K562 (cell line): ENCODE data around the gene UMAD1. TPM values are rescaled to one million over a fixed set of nuclear protein-coding genes. Genes with fewer than 3 reads are reported as not detected.

Experiments used
- EP400 ChIP-seq: fragments of 450-650 bp; IDR thresholded peaks from 2 replicates; pipeline ENCODE4 v1.6.1; 2017; ENCODE audit warnings: antibody characterized with exemption, mild to moderate bottlenecking, moderate library complexity
- FOXA3 ChIP-seq, 2 experiments: fragments of 450-650 bp in 1 of 2; sonication (generic) in 1 of 2; formaldehyde crosslinking; IDR thresholded peaks in 1 of 2; conservative IDR thresholded peaks in 1 of 2; 2 replicates each; pipeline versions ENCODE4 v1.4.0 to v1.8.0; 2020 to 2022; ENCODE audit warnings: mild to moderate bottlenecking in 2 of 2, missing genetic modification reagents in 1 of 2
- KAT2B ChIP-seq: IDR thresholded peaks from one replicate; pipeline ENCODE4 v1.6.1; 2012; ENCODE audit warnings: low read depth, mild to moderate bottlenecking, control low read depth, inconsistent platforms, low read length, moderate library complexity
- MED1 ChIP-seq: sonication (generic); formaldehyde crosslinking; IDR thresholded peaks from 2 replicates; pipeline ENCODE4 v1.8.1; 2023; ENCODE audit warnings: missing genetic modification reagents, borderline replicate concordance
- NBN ChIP-seq: fragments of 450-650 bp; IDR thresholded peaks from 2 replicates; pipeline ENCODE4 v1.6.1; 2016; ENCODE audit warnings: low read depth, mild to moderate bottlenecking
- NUFIP1 ChIP-seq: fragments of 450-650 bp; IDR thresholded peaks from 2 replicates; pipeline ENCODE4 v1.6.1; 2018; ENCODE audit not compliant: partially characterized antibody
- POLR2H ChIP-seq: IDR thresholded peaks from 2 replicates; pipeline ENCODE4 v1.6.1; 2016; ENCODE audit warnings: missing genetic modification characterization, low read depth, mild to moderate bottlenecking, control low read depth, missing compliant biosample characterization, moderate library complexity
- PRMT5 ChIP-seq: sonication (generic); formaldehyde crosslinking; IDR thresholded peaks from 2 replicates; pipeline ENCODE4 v1.5.0; 2020; ENCODE audit warnings: missing genetic modification reagents
- RBM17 ChIP-seq: fragments of 200-400 bp; formaldehyde crosslinking; IDR thresholded peaks from 2 replicates; pipeline ENCODE4 v1.6.1; 2017; ENCODE audit warnings: low read depth, mild to moderate bottlenecking, low read length, borderline replicate concordance
- SIN3B ChIP-seq: fragments of 450-650 bp; IDR thresholded peaks from 2 replicates; pipeline ENCODE4 v1.6.1; 2017; ENCODE audit warnings: low read depth, mild to moderate bottlenecking, moderate library complexity
- SOX6 ChIP-seq: fragments of 450-650 bp; IDR thresholded peaks from 2 replicates; pipeline ENCODE4 v1.6.1; 2014; ENCODE audit warnings: mild to moderate bottlenecking
- SP2 ChIP-seq: IDR thresholded peaks from 2 replicates; pipeline ENCODE4 v1.6.1; 2011; ENCODE audit warnings: mild to moderate bottlenecking, low read depth, low read length, moderate library complexity; ENCODE audit not compliant: poor library complexity, severe bottlenecking; ENCODE audit errors: extremely low read depth
- ZBTB1 ChIP-seq: sonication (generic); formaldehyde crosslinking; IDR thresholded peaks from 2 replicates; pipeline ENCODE4 v1.8.1; 2023; ENCODE audit warnings: missing genetic modification reagents, low read depth, mild to moderate bottlenecking, borderline replicate concordance
- ZNF589 ChIP-seq: fragments of 200-800 bp; sonication (Bioruptor generic); IDR thresholded peaks from 2 replicates; pipeline ENCODE4 v1.6.1; 2016; ENCODE audit warnings: low read depth, missing genetic modification characterization, missing compliant biosample characterization
- polyA plus RNA-seq, 8 experiments: library from polyadenylated mRNA; depleted of rRNA in 4 of 8; stranded (reverse) in 5 of 8; unstranded in 3 of 8; fragments of >200 nt; fragmentation: Nextera tagmentation in 2 of 8; fragmentation: Illumina TruSeq in 1 of 8; extraction: Ambion mirVana in 2 of 8; extraction: Trizol in 1 of 8; gene quantifications; 2 replicates each; pipeline versions ENCODE4 v1.2.1 to v1.2.3, GENCODE V29; 2011 to 2014; ENCODE audit warnings: inconsistent platforms in 1 of 8, missing spikeins in 1 of 8
- total RNA-seq, 7 experiments: library from RNA; depleted of rRNA in 6 of 7; stranded (reverse); fragments of >200 nt in 6 of 7; fragmentation: Illumina TruSeq in 2 of 7; extraction: Trizol in 2 of 7; gene quantifications; 2 replicates each; pipeline versions ENCODE4 v1.2.1 to v1.2.3, GENCODE V29; 2011 to 2021; ENCODE audit warnings: low replicate concordance in 1 of 7
- TF ChIP-seq, protein P1 (sequence below): fragments of 250-450 bp; sonication (Bioruptor Pico); IDR thresholded peaks from 2 replicates; pipeline ENCODE4 v1.4.0; 2020; ENCODE audit warnings: mild to moderate bottlenecking, moderate library complexity, borderline replicate concordance
- TF ChIP-seq, protein P2 (sequence below), 2 experiments: fragments of 450-650 bp in 1 of 2; sonication (generic) in 1 of 2; formaldehyde crosslinking; conservative IDR thresholded peaks; 2 replicates each; pipeline versions ENCODE4 v1.4.0 to v1.8.1; 2020 to 2022; ENCODE audit warnings: mild to moderate bottlenecking in 1 of 2, missing genetic modification reagents in 1 of 2
- TF ChIP-seq, protein P3 (sequence below), 2 experiments: fragments of 450-650 bp in 1 of 2; IDR thresholded peaks; 2 replicates each; pipeline ENCODE4 v1.6.1; 2011 to 2017; ENCODE audit warnings: low read depth in 2 of 2, antibody characterized with exemption in 1 of 2, borderline replicate concordance in 1 of 2, low read length in 1 of 2, mild to moderate bottlenecking in 1 of 2, mixed read lengths in 1 of 2; ENCODE audit not compliant: control insufficient read depth in 1 of 2
- TF ChIP-seq, protein P4 (sequence below): fragments of 250-450 bp; sonication (Bioruptor Pico); IDR thresholded peaks from 2 replicates; pipeline ENCODE4 v1.8.0; 2021; ENCODE audit warnings: moderate library complexity, mild to moderate bottlenecking, inconsistent platforms

The UMAD1 gene
- total and polyA plus RNA-seq, 9 of the 15 experiments (the other 6 are each of a cell fraction or from before 2014, with no cell fraction given), result 9.0 to 26.7 (median 13.3) TPM

DNA sequence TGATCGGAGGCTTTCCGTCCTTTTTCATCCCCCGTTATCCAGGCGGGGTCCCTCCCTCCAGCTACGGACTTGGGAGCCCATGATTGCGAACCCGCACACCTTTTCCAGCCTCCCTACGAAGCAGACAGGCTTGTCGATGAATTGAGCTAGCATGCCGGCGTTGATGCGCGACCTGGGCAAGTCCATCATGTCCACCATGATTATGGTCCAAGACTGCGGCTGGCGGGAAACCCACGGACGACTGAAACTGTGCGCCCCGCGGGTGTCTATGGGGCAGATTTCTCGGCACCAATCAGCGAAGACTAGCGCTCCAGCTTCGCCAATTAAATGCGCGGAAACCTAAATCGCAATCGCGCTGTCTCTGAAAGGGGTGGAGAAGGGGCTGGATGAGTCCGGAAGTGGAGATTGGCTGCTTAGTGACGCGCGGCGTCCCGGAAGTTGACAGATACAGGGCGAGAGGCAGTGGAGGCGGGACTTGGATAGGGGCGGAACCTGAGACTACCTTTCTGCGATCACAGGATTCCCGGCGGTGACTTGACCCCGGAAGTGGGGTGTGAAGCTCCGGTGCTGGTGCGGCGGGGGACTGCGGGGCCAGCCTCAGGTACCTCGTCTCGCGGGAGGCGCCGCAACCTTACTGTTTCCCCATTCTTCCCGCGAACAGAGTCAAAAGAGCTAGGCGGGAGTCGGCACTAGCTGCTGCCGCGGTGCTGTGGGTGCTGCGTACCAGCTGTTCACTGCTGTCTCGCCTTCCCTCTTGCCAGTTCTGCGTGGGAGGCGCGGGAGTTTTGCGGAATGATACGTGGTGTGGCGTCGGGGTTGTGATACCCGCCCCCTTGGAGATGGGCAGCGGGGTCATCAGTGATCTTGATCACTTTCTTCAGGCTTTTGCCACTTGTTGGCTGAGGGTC is at the start of gene UMAD1 (continued):
- peak; percentile 25 for TF ChIP-seq SP2
- TF ChIP-seq SIN3B, result peak; percentile 70
- TF ChIP-seq, protein P1, sequence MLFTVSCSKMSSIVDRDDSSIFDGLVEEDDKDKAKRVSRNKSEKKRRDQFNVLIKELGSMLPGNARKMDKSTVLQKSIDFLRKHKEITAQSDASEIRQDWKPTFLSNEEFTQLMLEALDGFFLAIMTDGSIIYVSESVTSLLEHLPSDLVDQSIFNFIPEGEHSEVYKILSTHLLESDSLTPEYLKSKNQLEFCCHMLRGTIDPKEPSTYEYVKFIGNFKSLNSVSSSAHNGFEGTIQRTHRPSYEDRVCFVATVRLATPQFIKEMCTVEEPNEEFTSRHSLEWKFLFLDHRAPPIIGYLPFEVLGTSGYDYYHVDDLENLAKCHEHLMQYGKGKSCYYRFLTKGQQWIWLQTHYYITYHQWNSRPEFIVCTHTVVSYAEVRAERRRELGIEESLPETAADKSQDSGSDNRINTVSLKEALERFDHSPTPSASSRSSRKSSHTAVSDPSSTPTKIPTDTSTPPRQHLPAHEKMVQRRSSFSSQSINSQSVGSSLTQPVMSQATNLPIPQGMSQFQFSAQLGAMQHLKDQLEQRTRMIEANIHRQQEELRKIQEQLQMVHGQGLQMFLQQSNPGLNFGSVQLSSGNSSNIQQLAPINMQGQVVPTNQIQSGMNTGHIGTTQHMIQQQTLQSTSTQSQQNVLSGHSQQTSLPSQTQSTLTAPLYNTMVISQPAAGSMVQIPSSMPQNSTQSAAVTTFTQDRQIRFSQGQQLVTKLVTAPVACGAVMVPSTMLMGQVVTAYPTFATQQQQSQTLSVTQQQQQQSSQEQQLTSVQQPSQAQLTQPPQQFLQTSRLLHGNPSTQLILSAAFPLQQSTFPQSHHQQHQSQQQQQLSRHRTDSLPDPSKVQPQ (CRISPR knock-in tag), result no peak
- TF ChIP-seq POLR2H (tag), result peak; percentile 89
- peak; percentile 58 for TF ChIP-seq SOX6
- no peak for TF ChIP-seq ZNF589 (CRISPR knock-in tag)
- TF ChIP-seq NBN, result peak; percentile 73
- no peak for TF ChIP-seq RBM17
- TF ChIP-seq NUFIP1, result no peak
- peak in 1 of 2 experiments; percentile 77; a peak in 1 of 4 replicates for TF ChIP-seq FOXA3 (CRISPR knock-in tag; conservative IDR thresholded peaks at IDR 0.05 in 1 of 2, IDR thresholded peaks at IDR 0.05 in 1 of 2)
- TF ChIP-seq, protein P2, sequence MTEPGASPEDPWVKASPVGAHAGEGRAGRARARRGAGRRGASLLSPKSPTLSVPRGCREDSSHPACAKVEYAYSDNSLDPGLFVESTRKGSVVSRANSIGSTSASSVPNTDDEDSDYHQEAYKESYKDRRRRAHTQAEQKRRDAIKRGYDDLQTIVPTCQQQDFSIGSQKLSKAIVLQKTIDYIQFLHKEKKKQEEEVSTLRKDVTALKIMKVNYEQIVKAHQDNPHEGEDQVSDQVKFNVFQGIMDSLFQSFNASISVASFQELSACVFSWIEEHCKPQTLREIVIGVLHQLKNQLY (CRISPR knock-in tag; conservative IDR thresholded peaks at IDR 0.05), result no peak
- no peak for TF ChIP-seq KAT2B
- peak; percentile 90 for TF ChIP-seq EP400
- TF ChIP-seq MED1 (CRISPR knock-in tag), result no peak
- TF ChIP-seq PRMT5, result no peak
- TF ChIP-seq ZBTB1 (CRISPR knock-in tag), result peak; percentile 60; the same call in 1 of the 2 replicates
- TF ChIP-seq, protein P3, sequence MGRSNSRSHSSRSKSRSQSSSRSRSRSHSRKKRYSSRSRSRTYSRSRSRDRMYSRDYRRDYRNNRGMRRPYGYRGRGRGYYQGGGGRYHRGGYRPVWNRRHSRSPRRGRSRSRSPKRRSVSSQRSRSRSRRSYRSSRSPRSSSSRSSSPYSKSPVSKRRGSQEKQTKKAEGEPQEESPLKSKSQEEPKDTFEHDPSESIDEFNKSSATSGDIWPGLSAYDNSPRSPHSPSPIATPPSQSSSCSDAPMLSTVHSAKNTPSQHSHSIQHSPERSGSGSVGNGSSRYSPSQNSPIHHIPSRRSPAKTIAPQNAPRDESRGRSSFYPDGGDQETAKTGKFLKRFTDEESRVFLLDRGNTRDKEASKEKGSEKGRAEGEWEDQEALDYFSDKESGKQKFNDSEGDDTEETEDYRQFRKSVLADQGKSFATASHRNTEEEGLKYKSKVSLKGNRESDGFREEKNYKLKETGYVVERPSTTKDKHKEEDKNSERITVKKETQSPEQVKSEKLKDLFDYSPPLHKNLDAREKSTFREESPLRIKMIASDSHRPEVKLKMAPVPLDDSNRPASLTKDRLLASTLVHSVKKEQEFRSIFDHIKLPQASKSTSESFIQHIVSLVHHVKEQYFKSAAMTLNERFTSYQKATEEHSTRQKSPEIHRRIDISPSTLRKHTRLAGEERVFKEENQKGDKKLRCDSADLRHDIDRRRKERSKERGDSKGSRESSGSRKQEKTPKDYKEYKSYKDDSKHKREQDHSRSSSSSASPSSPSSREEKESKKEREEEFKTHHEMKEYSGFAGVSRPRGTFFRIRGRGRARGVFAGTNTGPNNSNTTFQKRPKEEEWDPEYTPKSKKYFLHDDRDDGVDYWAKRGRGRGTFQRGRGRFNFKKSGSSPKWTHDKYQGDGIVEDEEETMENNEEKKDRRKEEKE (IDR thresholded peaks at IDR 0.05; ENCODE audit: borderline replicate concordance in 1 of 2, control insufficient read depth in 1 of 2, low read depth in 2 of 2, low read length in 1 of 2), result no peak
- TF ChIP-seq, protein P4, sequence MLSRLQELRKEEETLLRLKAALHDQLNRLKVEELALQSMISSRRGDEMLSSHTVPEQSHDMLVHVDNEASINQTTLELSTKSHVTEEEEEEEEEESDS (CRISPR knock-in tag), result no peak
